Uterus (tissue), 4 donors: Measurements from ENCODE around the gene SEC16A. TPM values are rescaled to one million over a fixed set of nuclear protein-coding genes. Genes with fewer than 3 reads are reported as not detected.
"Not testable (repeated sequence)": the region's sequence is repeated elsewhere in the genome, so short reads cannot be mapped to it uniquely, and the experiment has no call there.

Source experiments
- DNase-seq, 2 donors: peaks; one replicate each; pipeline ENCODE4 v3.0.0-alpha.2; 2019 to 2020
- H3K27ac ChIP-seq, 2 donors: fragments of 200-600 bp; sonication (generic); 1 replicate in 1 of 2; 2 replicates in 1 of 2; pipeline ENCODE4 v1.5.1; 2016 to 2018
- H3K27me3 ChIP-seq, 2 donors: fragments of 200-600 bp; sonication (generic); one replicate each; pipeline ENCODE4 v1.5.1; 2018 to 2019; ENCODE audit warnings: control low read depth in 1 of 2
- H3K36me3 ChIP-seq, 2 donors: fragments of 200-600 bp; sonication (generic); one replicate each; pipeline ENCODE4 v1.5.1; 2019; ENCODE audit warnings: control low read depth in 1 of 2
- H3K4me1 ChIP-seq, 2 donors: fragments of 200-600 bp; sonication (generic); one replicate each; pipeline ENCODE4 v1.5.1; 2018 to 2019; ENCODE audit warnings: control low read depth in 1 of 2
- H3K4me3 ChIP-seq, 2 donors: fragments of 200-600 bp; sonication (generic); 1 replicate in 1 of 2; 2 replicates in 1 of 2; pipeline ENCODE4 v1.5.1; 2018 to 2019; ENCODE audit warnings: mild to moderate bottlenecking in 1 of 2
- H3K9me3 ChIP-seq, 2 donors: fragments of 200-600 bp; sonication (generic); one replicate each; pipeline ENCODE4 v1.5.1; 2019; ENCODE audit warnings: control low read depth in 1 of 2
- CTCF ChIP-seq, 4 experiments: fragments of 200-600 bp in 2 of 4; fragments of 450-650 bp in 2 of 4; sonication (generic) in 2 of 4; IDR thresholded peaks; one replicate each; pipeline ENCODE4 v1.5.1; 2016 to 2019; ENCODE audit warnings: antibody characterized with exemption in 4 of 4, mild to moderate bottlenecking in 2 of 4, moderate library complexity in 1 of 4
- POLR2A ChIP-seq, 2 donors: fragments of 450-650 bp; IDR thresholded peaks; one replicate each; pipeline ENCODE4 v1.6.1; 2016; ENCODE audit warnings: antibody characterized with exemption in 2 of 2, mild to moderate bottlenecking in 1 of 2, moderate library complexity in 1 of 2
- intact Hi-C: fragments of 100-400 bp; cut with DNase I; formaldehyde crosslinking; loops from one replicate; pipeline ENCODE4 v1.15.1; 2023; ENCODE audit warnings: low total_unique reads
- total RNA-seq, 4 donors: library from RNA; depleted of rRNA in 3 of 4; stranded (reverse); fragments of >200 nt in 3 of 4; gene quantifications; one replicate each; pipeline versions ENCODE4 v1.1.0 to v1.2.4, GENCODE V29; 2014 to 2023
- donor health status: DM: yes; HTN: yes; CAD: no.

The SEC16A gene
- total RNA-seq, 4 donors from 2014 or later: 18.8 to 73.2 (median 35.1) TPM

GRCh38 chr9:136410500-136411287, 72.1 kb downstream of the SEC16A start, which contains the start of the genes ENTR1 and PMPCA:
Gene ENTR1 (minus strand): TSS chr9:136410614. CDS start chr9:136410397, 217 bp downstream.
Gene PMPCA (plus strand): TSS chr9:136410658. CDS start chr9:136410669, 11 bp downstream.
- peaks cover 0 to 8% of the 10 kb centered on the region in 2 donors for H3K4me1 ChIP-seq
- DNase-seq: peak; percentile 91 to 93
- H3K9me3 ChIP-seq: no peaks in the 10 kb centered on the region
- TF ChIP-seq POLR2A (IDR thresholded peaks at IDR 0.05) (peak; percentile 72 to 92), CTCF (IDR thresholded peaks at IDR 0.05) (peak in 1 of 4 experiments; percentile 41)
- H3K27me3 ChIP-seq: no peaks in the 10 kb centered on the region
- no peaks in the 10 kb centered on the region for H3K36me3 ChIP-seq
- H3K27ac ChIP-seq: peak within 1 kb of the TSS; percentile 78 to 80
- intact Hi-C loops: no loop called here
- H3K4me3 ChIP-seq: peak within 1 kb of the TSS; percentile 70 to 94

- no peak for TF ChIP-seq POLR2A (IDR thresholded peaks at IDR 0.05)
- TF ChIP-seq CTCF (IDR thresholded peaks at IDR 0.05): no peak
- DNase-seq: no peak
- no peaks in the 10 kb centered on the region for H3K36me3 ChIP-seq
- peak overlapping the region; percentile 78 to 80 for H3K27ac ChIP-seq
- peak overlapping the region; percentile 70 to 94 for H3K4me3 ChIP-seq
- no peaks in the 10 kb centered on the region for H3K27me3 ChIP-seq
- H3K9me3 ChIP-seq: no peaks in the 10 kb centered on the region
- peaks cover 0 to 8% of the 10 kb centered on the region in 2 donors for H3K4me1 ChIP-seq
- intact Hi-C loops: no loop called here
Measured at GRCh38 chr9:136409557-136410455, 73.0 kb downstream of the SEC16A start.

GRCh38 chr9:136407911-136408310, 74.9 kb downstream of the SEC16A start:
- no peak overlapping the region for H3K27ac ChIP-seq
- no peaks in the 10 kb centered on the region for H3K36me3 ChIP-seq
- no peak overlapping the region for H3K4me3 ChIP-seq
- TF ChIP-seq POLR2A (IDR thresholded peaks at IDR 0.05): no peak
- no peak for TF ChIP-seq CTCF (IDR thresholded peaks at IDR 0.05)
- no peak for DNase-seq
- intact Hi-C loops: no loop called here
- H3K9me3 ChIP-seq: no peaks in the 10 kb centered on the region
- H3K27me3 ChIP-seq: no peaks in the 10 kb centered on the region
- peaks cover 0 to 8% of the 10 kb centered on the region in 2 donors for H3K4me1 ChIP-seq

GRCh38 chr9:136407061-136407460, 75.8 kb downstream of the SEC16A start:
- H3K27me3 ChIP-seq, H3K27ac ChIP-seq, H3K4me3 ChIP-seq, H3K9me3 ChIP-seq, H3K4me1 ChIP-seq, DNase-seq, intact Hi-C loops, H3K36me3 ChIP-seq: not testable (repeated sequence)

GRCh38 chr9:136405904-136406303, 76.9 kb downstream of the SEC16A start:
- H3K4me1 ChIP-seq, intact Hi-C loops, DNase-seq, H3K27ac ChIP-seq, H3K36me3 ChIP-seq, H3K4me3 ChIP-seq, H3K9me3 ChIP-seq, H3K27me3 ChIP-seq: not testable (repeated sequence)

GRCh38 chr9:136405481-136405880, 77.4 kb downstream of the SEC16A start:
- H3K4me3 ChIP-seq: no peak overlapping the region
- TF ChIP-seq POLR2A (IDR thresholded peaks at IDR 0.05) (no peak), CTCF (IDR thresholded peaks at IDR 0.05) (no peak)
- no peak for DNase-seq
- no peaks in the 10 kb centered on the region for H3K36me3 ChIP-seq
- H3K4me1 ChIP-seq: peaks cover 0 to 8% of the 10 kb centered on the region in 2 donors
- H3K27ac ChIP-seq: no peak overlapping the region
- no peaks in the 10 kb centered on the region for H3K27me3 ChIP-seq
- H3K9me3 ChIP-seq: no peaks in the 10 kb centered on the region
- intact Hi-C loops: no loop called here
